H9 (cell line): ENCODE data around the gene RPL37. TPM values are rescaled to one million over a fixed set of nuclear protein-coding genes. Genes with fewer than 3 reads are reported as not detected.

Experiments used
- DNase-seq: peaks from one replicate; pipeline ENCODE4 v3.0.0-alpha.2; 2017
- H2AFZ ChIP-seq: one replicate; pipeline ENCODE4 v1.6.1; 2013; ENCODE audit warnings: mild to moderate bottlenecking, low read length, control low read depth, moderate library complexity
- H2AK5ac ChIP-seq: 2 replicates; pipeline ENCODE4 v1.6.1; 2013; ENCODE audit warnings: low read length, control low read depth, mixed read lengths; ENCODE audit not compliant: insufficient read length
- H2BK120ac ChIP-seq: one replicate; pipeline ENCODE4 v1.6.1; 2013; ENCODE audit warnings: low read depth, mild to moderate bottlenecking, low read length, control low read depth, inconsistent platforms; ENCODE audit not compliant: poor library complexity, severe bottlenecking
- H2BK12ac ChIP-seq: 2 replicates; pipeline ENCODE4 v1.6.1; 2013; ENCODE audit warnings: low read length, control low read depth, mixed read lengths, low read depth; ENCODE audit not compliant: insufficient read length
- H2BK15ac ChIP-seq: 2 replicates; pipeline ENCODE4 v1.6.1; 2013; ENCODE audit warnings: low read depth, low read length, control low read depth
- H2BK20ac ChIP-seq: one replicate; pipeline ENCODE4 v1.6.1; 2013; ENCODE audit warnings: low read depth, mild to moderate bottlenecking, low read length, control low read depth, inconsistent platforms; ENCODE audit not compliant: poor library complexity, severe bottlenecking
- H2BK5ac ChIP-seq: 2 replicates; pipeline ENCODE4 v1.6.1; 2013; ENCODE audit warnings: low read length, control low read depth, mixed read lengths; ENCODE audit not compliant: insufficient read length
- H3K14ac ChIP-seq: 2 replicates; pipeline ENCODE4 v1.6.1; 2013; ENCODE audit warnings: low read length, control low read depth; ENCODE audit not compliant: insufficient read depth
- H3K18ac ChIP-seq: 2 replicates; pipeline ENCODE4 v1.6.1; 2013; ENCODE audit warnings: low read depth, mild to moderate bottlenecking, mixed read lengths, low read length, control low read depth; ENCODE audit not compliant: insufficient read length
- H3K23ac ChIP-seq: 2 replicates; pipeline ENCODE4 v1.6.1; 2013; ENCODE audit warnings: low read length, control low read depth, mixed read lengths, low read depth; ENCODE audit not compliant: insufficient read length
- H3K23me2 ChIP-seq: 2 replicates; pipeline ENCODE4 v1.6.1; 2013; ENCODE audit warnings: low read depth, mild to moderate bottlenecking, mixed read lengths, low read length, control low read depth; ENCODE audit not compliant: insufficient read length, poor library complexity, severe bottlenecking
- H3K27ac ChIP-seq: 2 replicates; pipeline ENCODE4 v1.5.1; 2013; ENCODE audit warnings: low read length, control low read depth, mixed read lengths, low read depth; ENCODE audit not compliant: insufficient read length
- H3K27me3 ChIP-seq: 2 replicates; pipeline ENCODE4 v1.6.1; 2013; ENCODE audit warnings: low read length, control low read depth, inconsistent platforms; ENCODE audit not compliant: insufficient read depth
- H3K4ac ChIP-seq: 2 replicates; pipeline ENCODE4 v1.6.1; 2013; ENCODE audit warnings: low read depth, mild to moderate bottlenecking, control low read depth, inconsistent platforms, low read length, moderate library complexity
- H3K4me1 ChIP-seq: 2 replicates; pipeline ENCODE4 v1.6.1; 2013; ENCODE audit warnings: low read length, control low read depth, inconsistent platforms; ENCODE audit not compliant: insufficient read depth
- H3K4me2 ChIP-seq: 2 replicates; pipeline ENCODE4 v1.6.1; 2013; ENCODE audit warnings: low read length, control low read depth, mixed read lengths; ENCODE audit not compliant: insufficient read length, insufficient read depth
- H3K56ac ChIP-seq: 2 replicates; pipeline ENCODE4 v1.6.1; 2013; ENCODE audit warnings: low read depth, mild to moderate bottlenecking, mixed read lengths, low read length, control low read depth; ENCODE audit not compliant: insufficient read length
- H3K79me1 ChIP-seq: 2 replicates; pipeline ENCODE4 v1.6.1; 2013; ENCODE audit warnings: low read depth, mild to moderate bottlenecking, moderate library complexity, low read length, control low read depth, inconsistent platforms; ENCODE audit not compliant: insufficient read depth, poor library complexity, severe bottlenecking
- H3K79me2 ChIP-seq: 2 replicates; pipeline ENCODE4 v1.6.1; 2013; ENCODE audit warnings: low read length, control low read depth, inconsistent platforms; ENCODE audit not compliant: insufficient read depth
- H3K9ac ChIP-seq: 2 replicates; pipeline ENCODE4 v1.6.1; 2013; ENCODE audit warnings: low read length, control low read depth, mixed read lengths; ENCODE audit not compliant: insufficient read length; ENCODE audit errors: extremely low read depth
- H3K9me3 ChIP-seq: one replicate; pipeline ENCODE4 v1.6.1; 2013; ENCODE audit warnings: low read depth, low read length, inconsistent platforms; ENCODE audit not compliant: control insufficient read depth
- H3T11ph ChIP-seq: one replicate; pipeline ENCODE4 v1.6.1; 2013; ENCODE audit warnings: mild to moderate bottlenecking, low read length, control low read depth, inconsistent platforms
- H4K20me1 ChIP-seq: one replicate; pipeline ENCODE4 v1.6.1; 2013; ENCODE audit not compliant: control insufficient read depth, insufficient read length, insufficient read depth
- H4K5ac ChIP-seq: 2 replicates; pipeline ENCODE4 v1.6.1; 2013; ENCODE audit warnings: low read depth, mild to moderate bottlenecking, mixed read lengths, low read length, control low read depth; ENCODE audit not compliant: insufficient read length
- H4K8ac ChIP-seq: replicated peaks from 2 replicates; pipeline ENCODE4 v1.6.1; 2013; ENCODE audit warnings: low read length, control low read depth, mixed read lengths, low read depth; ENCODE audit not compliant: insufficient read length
- H4K91ac ChIP-seq: 2 replicates; pipeline ENCODE4 v1.6.1; 2013; ENCODE audit warnings: low read depth, mild to moderate bottlenecking, moderate library complexity, mixed read lengths, low read length, control low read depth; ENCODE audit not compliant: insufficient read length
- H3K27ac Mint-ChIP-seq, 3 experiments: 2 replicates in 2 of 3; 3 replicates in 1 of 3; pipeline ENCODE4 v1.8.0; 2020 to 2021; ENCODE audit warnings: mixed read lengths in 3 of 3, mild to moderate bottlenecking in 1 of 3, moderate library complexity in 1 of 3
- H3K27me3 Mint-ChIP-seq: 2 replicates; pipeline ENCODE4 v1.8.0; 2021; ENCODE audit warnings: low read depth, mild to moderate bottlenecking, moderate library complexity, mixed read lengths
- H3K36me3 Mint-ChIP-seq, 3 experiments: 2 replicates in 2 of 3; 3 replicates in 1 of 3; pipeline ENCODE4 v1.8.0; 2020 to 2021; ENCODE audit warnings: low read depth in 3 of 3, mixed read lengths in 3 of 3; ENCODE audit not compliant: insufficient read depth in 1 of 3
- H3K4me1 Mint-ChIP-seq, 2 experiments: 2 replicates each; pipeline ENCODE4 v1.8.0; 2020; ENCODE audit warnings: mixed read lengths in 2 of 2
- H3K4me3 Mint-ChIP-seq, 2 experiments: 2 replicates in 1 of 2; 3 replicates in 1 of 2; pipeline ENCODE4 v1.8.0; 2020 to 2021; ENCODE audit warnings: mild to moderate bottlenecking in 2 of 2, mixed read lengths in 2 of 2, moderate library complexity in 1 of 2
- H3K9me3 Mint-ChIP-seq, 2 experiments: 2 replicates in 1 of 2; 3 replicates in 1 of 2; pipeline ENCODE4 v1.8.0; 2020; ENCODE audit warnings: mild to moderate bottlenecking in 2 of 2, mixed read lengths in 2 of 2, moderate library complexity in 1 of 2
- CTCF ChIP-seq: fragments of 200-600 bp; sonication (generic); conservative IDR thresholded peaks from 3 replicates; pipeline ENCODE4 v1.8.0; 2021; ENCODE audit warnings: antibody characterized with exemption, mild to moderate bottlenecking
- WGBS: extraction: QIAGEN DNeasy Blood & Tissue Kit; methylation state at CpG from one replicate; pipeline ENCODE4 v1.1.7; 2013; ENCODE audit warnings: missing lambda C conversion rate, low lambda C conversion rate, mixed read lengths; ENCODE audit not compliant: insufficient read length; ENCODE audit errors: extremely low coverage; 5-methylcytosine and 5-hydroxymethylcytosine counted together
- total RNA-seq: library from RNA; stranded (reverse); gene quantifications from 2 replicates; pipeline ENCODE4 v1.2.1, GENCODE V29; 2021

The RPL37 gene
- total RNA-seq, 1 experiment from 2014 or later: 1,735 TPM

- H2AFZ ChIP-seq: no peak overlapping the region
Measured at GRCh38 chr5:40879163-40879942, 44.3 kb upstream of the RPL37 start.

More at GRCh38 chr5:40879163-40879942, 44.3 kb upstream of the RPL37 start:
- Histone ChIP-seq H4K91ac (no peak overlapping the region), H2BK12ac (no peak overlapping the region), H3K18ac (no peak overlapping the region), H2AK5ac (no peak overlapping the region), H4K8ac (no peak overlapping the region), H3K27ac (no peak overlapping the region), H4K20me1 (no peaks in the 10 kb centered on the region), H3K4me2 (no peak overlapping the region), H2BK20ac (no peak overlapping the region), H3K79me2 (no peaks in the 10 kb centered on the region), H3K14ac (no peak overlapping the region), H3K4ac (no peak overlapping the region), H3K9ac (no peak overlapping the region), H3K23ac (no peak overlapping the region), H3T11ph (no peak overlapping the region), H2BK15ac (no peak overlapping the region), H3K4me1 (no peaks in the 10 kb centered on the region), H3K27me3 (no peaks in the 10 kb centered on the region), H2BK5ac (no peak overlapping the region), H4K5ac (no peak overlapping the region), H3K9me3 (peaks cover 12% of the 10 kb centered on the region), H2BK120ac (no peak overlapping the region), H3K79me1 (no peaks in the 10 kb centered on the region), H3K23me2 (no peaks in the 10 kb centered on the region), H3K56ac (no peak overlapping the region)
- no peak overlapping the region for H3K4me3 Mint-ChIP-seq
- H3K27me3 Mint-ChIP-seq: no peaks in the 10 kb centered on the region
- peak; percentile 75 for TF ChIP-seq CTCF
- no peak for DNase-seq
- no CpG with 5 or more reads among the region's 10 CpGs for WGBS
- peaks cover 28 to 29% of the 10 kb centered on the region in 2 experiments for H3K9me3 Mint-ChIP-seq
- no peaks in the 10 kb centered on the region for H3K4me1 Mint-ChIP-seq
- H3K36me3 Mint-ChIP-seq: peaks cover 7 to 18% (median 13%) of the 10 kb centered on the region in 3 experiments; a peak in 6 of 7 replicates
- no peak overlapping the region for H3K27ac Mint-ChIP-seq
